Measurements from ENCODE around the gene C1QC.

The C1QC gene

DNA sequence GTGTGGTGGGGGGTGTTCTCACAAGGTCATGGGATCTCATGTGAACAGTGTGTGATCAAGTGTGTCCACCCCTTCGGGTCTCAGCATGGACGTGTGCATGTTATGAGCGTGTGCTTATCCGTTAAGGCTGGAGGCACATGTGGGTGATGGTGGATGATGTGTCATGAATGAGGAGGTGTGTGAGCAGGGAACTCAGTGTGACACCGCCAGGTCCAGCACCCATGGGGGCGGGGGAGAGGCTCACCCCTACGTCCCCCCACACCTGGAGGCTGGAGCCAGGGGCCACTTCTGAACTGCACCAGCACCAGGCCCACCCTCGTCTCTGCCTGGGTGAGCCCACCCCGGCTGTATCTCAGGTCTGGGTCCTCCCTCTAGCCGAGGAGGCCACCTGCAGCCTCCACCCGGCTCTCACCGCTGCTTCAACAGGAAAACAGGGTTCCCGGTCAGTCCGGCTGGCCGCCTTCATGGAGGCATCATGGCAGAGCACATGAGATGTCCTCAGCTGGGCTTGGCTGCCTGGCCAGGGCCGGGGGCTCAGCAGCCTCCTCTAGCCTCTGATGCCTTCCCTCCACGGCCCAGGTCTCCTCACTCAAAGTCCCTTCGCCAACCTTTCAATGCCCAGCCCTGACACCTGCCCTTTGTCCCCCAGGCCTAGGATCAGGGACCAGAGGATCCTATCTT lies 41.2 kb upstream of the C1QC start:
- H3K4me2 ChIP-seq: no peak overlapping the region
- H3K4me3 ChIP-seq: no peak overlapping the region
- TF ChIP-seq Cebpa-rat (IDR thresholded peaks at IDR 0.05): no peak
- H3K27me3 ChIP-seq: no peaks in the 10 kb centered on the region
- H4K20me1 ChIP-seq: peaks cover 10% of the 10 kb centered on the region; the same call in 1 of the 2 replicates
- no peak overlapping the region for H3K9ac ChIP-seq
- no peak overlapping the region for H3K27ac ChIP-seq
- no peaks in the 10 kb centered on the region for H3K36me3 ChIP-seq
- H3K4me1 ChIP-seq: peaks cover 7% of the 10 kb centered on the region; the same call in 1 of the 2 replicates
- H3K9me3 ChIP-seq: no peaks in the 10 kb centered on the region

DNA sequence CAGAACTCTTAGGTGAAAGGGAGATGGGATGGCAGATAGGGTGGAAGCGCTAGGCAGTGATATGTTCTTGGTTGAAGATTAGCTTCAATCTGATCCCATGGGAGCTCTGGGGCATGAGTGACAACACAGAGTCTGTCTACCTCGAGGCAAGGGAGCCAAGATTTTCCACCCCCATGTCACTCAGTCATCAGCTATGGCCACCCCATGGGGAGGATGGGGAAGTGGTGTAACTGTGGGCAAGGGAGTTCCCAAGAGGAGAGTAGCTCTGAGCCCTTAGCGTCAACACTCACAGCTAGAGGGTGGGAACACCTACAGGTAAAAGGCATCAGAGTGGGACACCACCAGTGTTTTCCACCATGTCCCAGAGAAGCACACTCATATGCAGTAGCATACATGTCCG lies 37.3 kb upstream of the C1QC start:
- H3K9me3 ChIP-seq: no peaks in the 10 kb centered on the region
- peaks cover 36% of the 10 kb centered on the region for H3K27me3 ChIP-seq
- peak overlapping the region; percentile 14; the same call in 1 of the 2 replicates for H3K4me2 ChIP-seq
- no peaks in the 10 kb centered on the region for H3K36me3 ChIP-seq
- H3K4me1 ChIP-seq: peaks cover 7% of the 10 kb centered on the region; the same call in 1 of the 2 replicates
- no peak for TF ChIP-seq Cebpa-rat (IDR thresholded peaks at IDR 0.05)
- no peak overlapping the region for H3K27ac ChIP-seq
- peaks cover 33% of the 10 kb centered on the region; the same call in 1 of the 2 replicates for H4K20me1 ChIP-seq
- H3K4me3 ChIP-seq: no peak overlapping the region
- no peak overlapping the region for H3K9ac ChIP-seq

DNA sequence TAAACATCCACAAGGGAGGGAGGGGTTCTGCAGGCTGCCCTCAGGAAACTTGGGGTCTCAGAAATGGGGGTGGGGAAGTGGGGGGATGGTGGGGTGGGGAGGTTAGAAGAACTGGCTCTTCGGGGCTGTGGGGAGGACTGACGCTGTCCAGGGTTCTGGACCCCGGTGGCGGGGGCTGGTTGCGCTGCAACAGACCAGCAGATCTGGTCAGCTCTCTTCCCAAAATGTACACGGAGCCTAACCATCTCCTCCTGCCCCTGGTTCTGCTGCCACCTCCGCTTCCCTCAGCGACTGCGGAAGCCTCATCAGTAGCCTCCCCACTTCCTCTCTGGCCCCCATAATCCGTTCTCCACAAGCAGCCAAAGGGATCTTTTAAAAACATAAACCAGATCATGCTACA lies 36.3 kb upstream of the C1QC start:
- Histone ChIP-seq H3K27me3 (peaks cover 37% of the 10 kb centered on the region), H3K36me3 (no peaks in the 10 kb centered on the region), H3K4me1 (peaks cover 7% of the 10 kb centered on the region; the same call in 1 of the 2 replicates), H4K20me1 (peaks cover 43% of the 10 kb centered on the region; the same call in 1 of the 2 replicates), H3K9me3 (no peaks in the 10 kb centered on the region), H3K9ac (no peak overlapping the region), H3K4me2 (no peak overlapping the region), H3K27ac (no peak overlapping the region), H3K4me3 (no peak overlapping the region)
- TF ChIP-seq Cebpa-rat (IDR thresholded peaks at IDR 0.05): no peak

DNA sequence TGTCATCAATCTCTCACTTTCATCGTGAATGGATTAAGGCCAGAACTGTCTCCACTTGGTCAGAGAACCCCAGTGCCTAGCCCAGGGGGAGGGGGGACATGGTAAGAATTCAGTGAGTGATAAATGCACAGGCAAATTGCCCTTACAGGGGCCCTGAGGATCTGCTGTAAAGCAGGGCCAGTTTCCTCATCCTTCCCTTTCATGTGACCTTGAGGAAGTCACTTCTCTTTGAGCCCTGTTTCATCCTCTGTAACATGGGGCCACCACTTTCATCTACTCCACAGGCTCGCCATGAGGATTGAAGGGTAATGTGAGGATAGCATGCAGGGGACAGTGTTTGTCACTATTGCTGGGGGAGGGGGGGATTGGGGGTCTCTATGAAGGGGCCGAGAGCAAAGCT lies 35.1 kb upstream of the C1QC start:
- TF ChIP-seq Cebpa-rat (IDR thresholded peaks at IDR 0.05): no peak
- Histone ChIP-seq H3K4me2 (no peak overlapping the region), H3K36me3 (no peaks in the 10 kb centered on the region), H3K9me3 (no peaks in the 10 kb centered on the region), H3K9ac (no peak overlapping the region), H3K27ac (no peak overlapping the region), H3K4me3 (no peak overlapping the region), H3K4me1 (peaks cover 7% of the 10 kb centered on the region; the same call in 1 of the 2 replicates), H3K27me3 (peaks cover 42% of the 10 kb centered on the region), H4K20me1 (peaks cover 55% of the 10 kb centered on the region; the same call in 1 of the 2 replicates)

DNA sequence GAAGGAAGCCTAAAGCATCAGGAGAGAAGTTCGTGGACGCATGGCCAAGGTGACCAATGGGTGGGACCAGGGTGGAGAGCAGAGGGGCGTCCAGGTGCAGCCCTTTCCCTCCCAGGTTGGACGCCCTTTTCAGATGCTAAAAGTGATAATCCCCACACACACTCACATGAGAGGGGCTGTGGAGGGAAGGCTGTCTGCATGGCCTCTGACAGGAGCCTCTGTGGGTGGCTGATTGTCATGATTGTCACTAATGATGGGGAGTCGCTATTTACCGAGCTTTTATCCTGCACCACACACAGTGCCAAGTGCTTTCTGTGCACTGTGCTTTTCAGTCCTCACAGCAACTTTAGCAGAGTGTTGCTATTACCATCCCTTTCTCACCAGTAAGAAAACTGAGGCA lies 34.1 kb upstream of the C1QC start:
- H3K4me2 ChIP-seq: no peak overlapping the region
- H3K9ac ChIP-seq: no peak overlapping the region
- peaks cover 47% of the 10 kb centered on the region for H3K27me3 ChIP-seq
- no peak overlapping the region for H3K4me3 ChIP-seq
- TF ChIP-seq Cebpa-rat (IDR thresholded peaks at IDR 0.05): no peak
- H4K20me1 ChIP-seq: peaks cover 65% of the 10 kb centered on the region; the same call in 1 of the 2 replicates
- peaks cover 7% of the 10 kb centered on the region; the same call in 1 of the 2 replicates for H3K4me1 ChIP-seq
- H3K9me3 ChIP-seq: no peaks in the 10 kb centered on the region
- H3K27ac ChIP-seq: no peak overlapping the region
- no peaks in the 10 kb centered on the region for H3K36me3 ChIP-seq

DNA sequence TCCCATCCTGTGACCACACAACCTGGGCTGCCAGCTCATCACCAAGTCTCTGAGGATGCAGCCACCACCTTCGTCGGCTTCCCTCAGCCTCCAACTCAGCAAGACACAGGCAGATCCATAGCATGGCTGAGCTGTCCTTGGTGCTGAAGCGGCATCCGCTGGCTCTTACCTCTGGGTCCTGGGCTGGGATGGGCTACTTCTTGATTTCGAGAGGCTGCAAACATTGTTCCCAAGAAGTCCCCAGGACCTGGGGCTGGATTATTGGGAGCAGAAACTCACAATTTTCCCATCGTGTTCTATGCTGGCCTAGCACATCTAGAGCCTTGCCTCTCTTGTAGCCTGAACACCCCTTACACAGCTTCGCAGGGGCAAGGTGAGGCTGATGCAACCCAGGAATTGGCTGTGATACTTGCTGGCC lies 31.9 kb upstream of the C1QC start:
- Histone ChIP-seq H3K4me1 (peaks cover 6% of the 10 kb centered on the region; the same call in 1 of the 2 replicates), H3K27ac (no peak overlapping the region), H3K27me3 (peaks cover 47% of the 10 kb centered on the region), H3K36me3 (no peaks in the 10 kb centered on the region), H3K9ac (no peak overlapping the region), H3K4me2 (no peak overlapping the region), H4K20me1 (peaks cover 63% of the 10 kb centered on the region; the same call in 1 of the 2 replicates), H3K9me3 (no peaks in the 10 kb centered on the region), H3K4me3 (no peak overlapping the region)
- TF ChIP-seq Cebpa-rat (IDR thresholded peaks at IDR 0.05): no peak

DNA sequence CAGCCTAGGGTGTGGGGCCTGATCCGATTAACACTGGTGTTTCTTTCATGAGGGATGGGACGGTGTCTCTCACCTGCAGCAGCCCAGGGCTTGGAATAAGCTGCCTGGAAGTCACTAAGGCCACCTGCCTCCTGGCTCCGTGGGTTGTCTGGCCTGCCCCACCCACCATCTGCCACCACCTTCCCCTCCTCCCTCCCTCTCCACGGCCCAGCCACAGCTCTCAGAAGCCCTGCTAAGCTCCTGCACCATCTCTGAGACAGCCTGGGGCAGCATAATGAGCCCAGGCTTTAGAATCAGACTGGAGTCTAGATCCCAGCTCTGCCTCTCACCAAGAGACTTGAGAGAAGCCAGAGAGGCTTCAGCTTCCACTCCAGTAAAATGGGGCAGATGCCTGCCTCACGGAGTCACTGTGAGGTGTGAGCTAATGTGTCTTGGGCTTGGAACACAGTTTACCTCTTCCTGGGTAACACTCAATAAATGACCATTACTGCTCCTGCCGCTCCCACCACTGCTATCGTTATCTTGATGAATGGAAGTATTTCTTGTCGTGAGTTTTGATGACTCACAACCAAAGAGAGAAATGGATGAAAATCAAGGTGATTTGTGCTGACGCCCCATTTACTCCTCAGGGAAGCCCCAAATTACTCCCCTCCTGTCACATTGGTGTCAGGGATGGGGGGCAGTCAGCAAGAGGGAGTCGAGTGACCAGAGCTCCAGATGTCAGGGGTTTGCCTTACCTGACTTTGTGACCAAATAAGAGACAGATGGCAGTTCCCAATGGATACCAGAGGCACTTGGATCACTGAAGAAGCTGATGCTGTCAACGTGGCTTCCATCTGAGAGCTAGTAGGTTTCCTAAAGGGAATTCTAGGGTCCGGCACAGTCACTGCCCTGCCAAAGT lies 30.5 kb upstream of the C1QC start:
- Histone ChIP-seq H3K4me2 (no peak overlapping the region), H3K9me3 (no peaks in the 10 kb centered on the region), H3K4me3 (no peak overlapping the region), H3K27ac (no peak overlapping the region), H3K36me3 (no peaks in the 10 kb centered on the region), H3K27me3 (peaks cover 42% of the 10 kb centered on the region), H3K9ac (no peak overlapping the region), H4K20me1 (peaks cover 67% of the 10 kb centered on the region; the same call in 1 of the 2 replicates), H3K4me1 (peaks cover 18% of the 10 kb centered on the region)
- TF ChIP-seq Cebpa-rat (IDR thresholded peaks at IDR 0.05): no peak

DNA sequence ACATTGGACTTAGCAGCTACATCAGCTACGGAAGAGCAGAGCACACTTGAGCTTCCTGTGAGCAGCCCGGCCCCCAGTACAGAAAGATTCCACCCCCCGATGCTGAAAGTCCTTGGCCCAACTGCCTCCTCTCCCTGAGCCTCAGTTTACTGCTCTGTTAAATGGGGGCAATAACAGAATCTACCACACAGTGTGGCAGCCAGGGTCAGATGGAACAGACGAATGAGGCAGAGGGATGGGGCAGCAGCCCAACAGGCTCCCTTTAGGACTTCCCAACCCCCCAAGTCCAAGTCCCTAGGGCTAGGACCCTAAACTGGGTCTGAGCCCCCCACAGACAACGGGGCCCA lies 29.9 kb upstream of the C1QC start:
- Histone ChIP-seq H3K9ac (no peak overlapping the region), H3K27me3 (peaks cover 36% of the 10 kb centered on the region), H3K9me3 (no peaks in the 10 kb centered on the region), H3K4me3 (no peak overlapping the region), H3K36me3 (no peaks in the 10 kb centered on the region), H3K4me2 (no peak overlapping the region), H4K20me1 (peaks cover 73% of the 10 kb centered on the region; the same call in 1 of the 2 replicates), H3K4me1 (peaks cover 25% of the 10 kb centered on the region), H3K27ac (no peak overlapping the region)
- TF ChIP-seq Cebpa-rat (IDR thresholded peaks at IDR 0.05): no peak

DNA sequence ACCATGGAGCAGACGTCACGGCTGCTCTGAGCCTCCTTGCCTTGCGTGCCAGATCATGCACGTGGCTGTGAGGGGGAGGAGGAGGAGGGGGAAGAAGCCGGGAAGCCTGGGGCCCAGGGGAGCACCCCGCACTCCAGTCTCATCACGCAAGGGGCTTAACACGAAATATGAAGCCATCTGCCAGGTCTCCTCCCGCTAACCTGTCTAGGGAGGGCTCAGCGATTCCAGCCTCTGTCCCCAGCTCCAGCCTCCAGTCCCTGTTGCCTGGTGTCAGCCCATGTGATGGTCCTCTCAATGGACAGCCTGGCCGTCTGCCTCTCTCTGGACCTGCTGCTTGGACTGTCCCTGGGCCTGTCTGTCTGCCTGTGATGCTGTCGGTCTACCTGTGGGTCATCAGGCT lies 29.5 kb upstream of the C1QC start:
- H3K27me3 ChIP-seq: peaks cover 32% of the 10 kb centered on the region
- H3K4me2 ChIP-seq: no peak overlapping the region
- no peak for TF ChIP-seq Cebpa-rat (IDR thresholded peaks at IDR 0.05)
- no peak overlapping the region for H3K27ac ChIP-seq
- H4K20me1 ChIP-seq: peaks cover 70% of the 10 kb centered on the region; the same call in 1 of the 2 replicates
- no peaks in the 10 kb centered on the region for H3K9me3 ChIP-seq
- H3K9ac ChIP-seq: no peak overlapping the region
- H3K4me3 ChIP-seq: no peak overlapping the region
- peaks cover 29% of the 10 kb centered on the region for H3K4me1 ChIP-seq
- no peaks in the 10 kb centered on the region for H3K36me3 ChIP-seq

DNA sequence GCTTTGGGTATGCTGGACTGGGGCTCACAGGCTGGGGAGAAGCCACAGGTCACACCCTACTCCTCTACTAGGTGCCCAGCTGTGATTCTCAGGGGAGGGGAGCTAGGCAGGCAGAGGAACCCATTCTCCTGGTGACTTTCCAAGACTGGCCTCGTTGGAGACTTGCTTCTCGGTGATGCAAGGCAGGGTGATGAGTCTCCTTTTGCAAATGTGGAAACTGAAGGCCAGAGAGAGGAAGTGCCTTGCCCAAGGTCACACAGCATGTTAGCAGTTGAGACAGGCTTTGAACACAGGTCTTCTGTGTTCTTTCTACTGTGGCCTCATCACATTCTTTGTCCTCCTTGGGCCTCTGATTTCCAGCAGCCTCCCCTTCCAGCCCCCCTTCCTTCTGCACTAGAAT lies 27.5 kb upstream of the C1QC start:
- Histone ChIP-seq H3K27ac (no peak overlapping the region), H3K27me3 (peaks cover 13% of the 10 kb centered on the region)

More for the DNA sequence above, 27.5 kb upstream of the C1QC start:
- Histone ChIP-seq H4K20me1 (peaks cover 54% of the 10 kb centered on the region; the same call in 1 of the 2 replicates), H3K4me3 (no peak overlapping the region), H3K4me1 (peaks cover 44% of the 10 kb centered on the region), H3K36me3 (no peaks in the 10 kb centered on the region), H3K4me2 (no peak overlapping the region), H3K9me3 (no peaks in the 10 kb centered on the region), H3K9ac (no peak overlapping the region)
- TF ChIP-seq Cebpa-rat (IDR thresholded peaks at IDR 0.05): no peak

All from BLaER1 (cell line).